A549 (cell line): Measurements from ENCODE around the gene HIGD1B. TPM values are rescaled to one million over a fixed set of nuclear protein-coding genes. Genes with fewer than 3 reads are reported as not detected.

ENCODE experiments used
- ATAC-seq, 2 experiments: fragments of 200-7000 bp in 1 of 2; fragments of >200 bp in 1 of 2; cut with Nextera tagmentation in 1 of 2; cut with Tn5 transposase in 1 of 2; 3 replicates each; pipeline versions ENCODE4 v1.8.0 to v1.9.1; 2018 to 2020; ENCODE audit warnings: mild to moderate bottlenecking in 1 of 2, moderate library complexity in 1 of 2
- CTCF ChIA-PET: fragments of 300-600 bp; sonication (Branson Sonifier 250); formaldehyde crosslinking; extraction: SDS; loops from one replicate; lab custom pipeline; 2021; ENCODE audit warnings: antibody characterized with exemption, inconsistent platforms; lab: Yijun Ruan, JAX
- POLR2A ChIA-PET: fragments of 350-600 bp; formaldehyde crosslinking; extraction: SDS; loops from one replicate; lab custom pipeline; 2021; ENCODE audit warnings: antibody characterized with exemption, inconsistent platforms; lab: Yijun Ruan, JAX
- DNase-seq, 2 experiments: peaks; one replicate each; pipeline versions ENCODE4 v3.0.0 to v3.0.0-alpha.2; 2011 to 2016; ENCODE audit warnings: low read depth in 1 of 2, low spot score in 1 of 2
- FAIRE-seq: peaks from 2 replicates; lab custom pipeline; 2011; peaks lifted over from hg19 to GRCh38; lab: Jason Lieb, UNC
- H3K27ac ChIP-seq, 2 experiments: fragments of >200 bp; sonication (Bioruptor Twin); formaldehyde crosslinking; 3 replicates each; pipeline ENCODE4 v1.5.1; 2016 to 2017
- H3K4me1 ChIP-seq: fragments of >200 bp; sonication (Bioruptor Twin); formaldehyde crosslinking; 3 replicates; pipeline ENCODE4 v1.6.1; 2016
- H3K4me2 ChIP-seq: fragments of >200 bp; sonication (Bioruptor Twin); formaldehyde crosslinking; 3 replicates; pipeline ENCODE4 v1.6.1; 2016
- H3K4me3 ChIP-seq: fragments of >200 bp; sonication (Bioruptor Twin); formaldehyde crosslinking; 3 replicates; pipeline ENCODE4 v1.5.1; 2016
- H3K9me3 ChIP-seq: fragments of >200 bp; sonication (Bioruptor Twin); formaldehyde crosslinking; 3 replicates; pipeline ENCODE4 v1.6.1; 2016
- EHMT2 ChIP-seq: fragments of 200-600 bp; sonication (generic); IDR thresholded peaks from 2 replicates; pipeline ENCODE4 v1.6.1; 2016; ENCODE audit warnings: antibody characterized with exemption, low read depth, mild to moderate bottlenecking, moderate library complexity
- EP300 ChIP-seq, 2 experiments: fragments of >200 bp; sonication (Bioruptor Twin); formaldehyde crosslinking; IDR thresholded peaks; 2 replicates in 1 of 2; 3 replicates in 1 of 2; pipeline ENCODE4 v1.6.1; 2016 to 2017
- FOSL2 ChIP-seq, 2 experiments: fragments of 450-650 bp in 1 of 2; fragments of >200 bp in 1 of 2; sonication (Bioruptor Twin) in 1 of 2; formaldehyde crosslinking; IDR thresholded peaks; 2 replicates each; pipeline versions ENCODE4 v1.5.0 to v1.6.1; 2016 to 2020; ENCODE audit warnings: mild to moderate bottlenecking in 1 of 2, moderate library complexity in 1 of 2
- HDAC2 ChIP-seq: fragments of 200-600 bp; sonication (generic); IDR thresholded peaks from 2 replicates; pipeline ENCODE4 v1.6.1; 2016
- HES2 ChIP-seq: fragments of >200 bp; sonication (Bioruptor Twin); formaldehyde crosslinking; IDR thresholded peaks from 2 replicates; pipeline ENCODE4 v1.6.1; 2016
- HOXB13 ChIP-seq: fragments of 250-450 bp; sonication (Bioruptor Pico); IDR thresholded peaks from 2 replicates; pipeline ENCODE4 v1.5.0; 2020; ENCODE audit warnings: low read depth, mild to moderate bottlenecking, moderate library complexity
- KDM1A ChIP-seq: fragments of 200-600 bp; sonication (generic); IDR thresholded peaks from 2 replicates; pipeline ENCODE4 v1.6.1; 2016; ENCODE audit warnings: low read depth, mild to moderate bottlenecking
- MAFK ChIP-seq: fragments of 450-650 bp; IDR thresholded peaks from 2 replicates; pipeline ENCODE4 v1.6.1; 2014; ENCODE audit not compliant: partially characterized antibody
- MAX ChIP-seq: IDR thresholded peaks from 2 replicates; pipeline ENCODE4 v1.6.1; 2012
- MYC ChIP-seq: IDR thresholded peaks from 2 replicates; pipeline ENCODE4 v1.6.1; 2012; ENCODE audit warnings: mild to moderate bottlenecking, inconsistent platforms, low read length, improper control_type of control experiment, borderline replicate concordance
- NFE2L2 ChIP-seq: fragments of 150-350 bp; conservative IDR thresholded peaks from 2 replicates; pipeline ENCODE4 v1.6.1; 2014; ENCODE audit warnings: low read length
- NPAS2 ChIP-seq: fragments of 250-450 bp; sonication (Bioruptor Pico); IDR thresholded peaks from 2 replicates; pipeline ENCODE4 v1.8.0; 2022; ENCODE audit warnings: mild to moderate bottlenecking, moderate library complexity, borderline replicate concordance
- NR3C1 ChIP-seq: fragments of >200 bp; sonication (Bioruptor Twin); formaldehyde crosslinking; IDR thresholded peaks from 3 replicates; pipeline ENCODE4 v1.6.1; 2017
- POLR2AphosphoS2 ChIP-seq: conservative IDR thresholded peaks from 2 replicates; pipeline ENCODE4 v1.6.1; 2012; ENCODE audit warnings: low read length, improper control_type of control experiment, inconsistent platforms
- RAD21 ChIP-seq, 2 experiments: fragments of >200 bp in 1 of 2; sonication (Bioruptor Twin) in 1 of 2; formaldehyde crosslinking in 1 of 2; IDR thresholded peaks in 1 of 2; conservative IDR thresholded peaks in 1 of 2; 2 replicates in 1 of 2; 3 replicates in 1 of 2; pipeline ENCODE4 v1.6.1; 2012 to 2018; ENCODE audit warnings: inconsistent platforms in 1 of 2
- RNF2 ChIP-seq: fragments of 200-600 bp; sonication (generic); IDR thresholded peaks from 2 replicates; pipeline ENCODE4 v1.6.1; 2016; ENCODE audit warnings: low read depth, mild to moderate bottlenecking, antibody characterized with exemption, moderate library complexity, borderline replicate concordance
- SREBF2 ChIP-seq: fragments of 450-650 bp; IDR thresholded peaks from 2 replicates; pipeline ENCODE4 v1.6.1; 2014; ENCODE audit warnings: mild to moderate bottlenecking, moderate library complexity
- TP53 ChIP-seq: fragments of 250-450 bp; sonication (Bioruptor Pico); IDR thresholded peaks from 2 replicates; pipeline ENCODE4 v1.5.0; 2021; ENCODE audit warnings: mild to moderate bottlenecking, moderate library complexity
- ZNF302 ChIP-seq: fragments of 250-450 bp; sonication (Bioruptor Pico); IDR thresholded peaks from 2 replicates; pipeline ENCODE4 v1.9.0; 2021; ENCODE audit warnings: inconsistent platforms, mild to moderate bottlenecking, moderate library complexity
- WGBS: methylation state at CpG from one replicate; pipeline ENCODE4 v1.1.6; 2017; ENCODE audit errors: missing lambda C conversion rate; 5-methylcytosine and 5-hydroxymethylcytosine counted together
- polyA plus RNA-seq, 4 experiments: library from polyadenylated mRNA; depleted of rRNA in 3 of 4; stranded (reverse); fragments of >200 nt; fragmentation: RNase III in 1 of 4; extraction: RNeasy Plus Mini Kit Qiagen cat#74134 plus additional on column Dnase treatment in 1 of 4; gene quantifications; 2 replicates in 3 of 4; 3 replicates in 1 of 4; pipeline ENCODE4 v1.2.3, GENCODE V29; 2011 to 2017
- TF ChIP-seq, protein P1 (sequence below): fragments of 200-600 bp; sonication (generic); IDR thresholded peaks from 2 replicates; pipeline ENCODE4 v1.6.1; 2016; ENCODE audit warnings: antibody characterized with exemption, mild to moderate bottlenecking, moderate library complexity
- TF ChIP-seq, protein P2 (sequence below): fragments of >200 bp; sonication (Bioruptor Twin); formaldehyde crosslinking; IDR thresholded peaks from 3 replicates; pipeline ENCODE4 v1.6.1; 2016

Gene HIGD1B
- polyA plus RNA-seq, 2 of the 4 experiments (the other 2 are of a cell fraction) = not detected

- TF ChIP-seq, protein P1, sequence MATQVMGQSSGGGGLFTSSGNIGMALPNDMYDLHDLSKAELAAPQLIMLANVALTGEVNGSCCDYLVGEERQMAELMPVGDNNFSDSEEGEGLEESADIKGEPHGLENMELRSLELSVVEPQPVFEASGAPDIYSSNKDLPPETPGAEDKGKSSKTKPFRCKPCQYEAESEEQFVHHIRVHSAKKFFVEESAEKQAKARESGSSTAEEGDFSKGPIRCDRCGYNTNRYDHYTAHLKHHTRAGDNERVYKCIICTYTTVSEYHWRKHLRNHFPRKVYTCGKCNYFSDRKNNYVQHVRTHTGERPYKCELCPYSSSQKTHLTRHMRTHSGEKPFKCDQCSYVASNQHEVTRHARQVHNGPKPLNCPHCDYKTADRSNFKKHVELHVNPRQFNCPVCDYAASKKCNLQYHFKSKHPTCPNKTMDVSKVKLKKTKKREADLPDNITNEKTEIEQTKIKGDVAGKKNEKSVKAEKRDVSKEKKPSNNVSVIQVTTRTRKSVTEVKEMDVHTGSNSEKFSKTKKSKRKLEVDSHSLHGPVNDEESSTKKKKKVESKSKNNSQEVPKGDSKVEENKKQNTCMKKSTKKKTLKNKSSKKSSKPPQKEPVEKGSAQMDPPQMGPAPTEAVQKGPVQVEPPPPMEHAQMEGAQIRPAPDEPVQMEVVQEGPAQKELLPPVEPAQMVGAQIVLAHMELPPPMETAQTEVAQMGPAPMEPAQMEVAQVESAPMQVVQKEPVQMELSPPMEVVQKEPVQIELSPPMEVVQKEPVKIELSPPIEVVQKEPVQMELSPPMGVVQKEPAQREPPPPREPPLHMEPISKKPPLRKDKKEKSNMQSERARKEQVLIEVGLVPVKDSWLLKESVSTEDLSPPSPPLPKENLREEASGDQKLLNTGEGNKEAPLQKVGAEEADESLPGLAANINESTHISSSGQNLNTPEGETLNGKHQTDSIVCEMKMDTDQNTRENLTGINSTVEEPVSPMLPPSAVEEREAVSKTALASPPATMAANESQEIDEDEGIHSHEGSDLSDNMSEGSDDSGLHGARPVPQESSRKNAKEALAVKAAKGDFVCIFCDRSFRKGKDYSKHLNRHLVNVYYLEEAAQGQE = no peak
- TF ChIP-seq EHMT2 (no peak), SREBF2 (no peak), MYC (no peak), NR3C1 (no peak)
Observed at GRCh38 chr17:44854192-44854591, 6.5 kb downstream of the HIGD1B start (continued).

DNA sequence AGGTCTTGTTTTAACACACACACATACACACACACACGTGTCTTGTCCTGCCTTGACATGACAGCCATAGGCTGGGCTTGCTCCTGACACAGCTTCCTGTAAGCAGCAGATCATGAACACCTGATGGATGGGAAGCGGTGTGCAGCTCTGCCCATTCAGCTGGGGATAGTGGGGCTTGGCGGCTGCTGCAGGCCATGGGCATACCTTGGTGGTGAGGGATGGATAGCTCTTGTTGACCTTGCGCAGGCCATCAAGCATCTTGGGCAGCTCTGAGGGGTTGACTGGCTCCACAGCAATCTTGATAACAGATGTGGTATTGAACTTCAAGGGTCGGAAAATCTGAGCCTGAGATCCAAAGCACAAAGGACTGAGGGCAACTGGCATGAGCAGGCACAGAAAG is 12.0 kb downstream of the HIGD1B start:
- FAIRE-seq (no peak), ATAC-seq (no peak), DNase-seq (no peak)
- Histone ChIP-seq H3K4me2 (no peak overlapping the region), H3K27ac (no peak overlapping the region), H3K9me3 (no peaks in the 10 kb centered on the region), H3K4me1 (no peaks in the 10 kb centered on the region), H3K4me3 (no peak overlapping the region)
- TF ChIP-seq, protein P2, sequence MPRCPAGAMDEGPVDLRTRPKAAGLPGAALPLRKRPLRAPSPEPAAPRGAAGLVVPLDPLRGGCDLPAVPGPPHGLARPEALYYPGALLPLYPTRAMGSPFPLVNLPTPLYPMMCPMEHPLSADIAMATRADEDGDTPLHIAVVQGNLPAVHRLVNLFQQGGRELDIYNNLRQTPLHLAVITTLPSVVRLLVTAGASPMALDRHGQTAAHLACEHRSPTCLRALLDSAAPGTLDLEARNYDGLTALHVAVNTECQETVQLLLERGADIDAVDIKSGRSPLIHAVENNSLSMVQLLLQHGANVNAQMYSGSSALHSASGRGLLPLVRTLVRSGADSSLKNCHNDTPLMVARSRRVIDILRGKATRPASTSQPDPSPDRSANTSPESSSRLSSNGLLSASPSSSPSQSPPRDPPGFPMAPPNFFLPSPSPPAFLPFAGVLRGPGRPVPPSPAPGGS = no peak
- TF ChIP-seq POLR2AphosphoS2 (0 out of 2 replicates have a peak, but pooled peaks have one; percentile 53), ZNF302 (no peak), MAFK (no peak), HES2 (no peak)
- CTCF ChIA-PET = interaction anchor here (1.0 to 45.1 kb wide), 7 partner anchors 9 to 84 kb away, joined by 3 to 1787 read pairs (median 9); partner anchors contain the start of gene HIGD1B
- POLR2A ChIA-PET = no interaction called here
- 88% methylated on average over 5 of the region's 5 CpGs for WGBS

DNA sequence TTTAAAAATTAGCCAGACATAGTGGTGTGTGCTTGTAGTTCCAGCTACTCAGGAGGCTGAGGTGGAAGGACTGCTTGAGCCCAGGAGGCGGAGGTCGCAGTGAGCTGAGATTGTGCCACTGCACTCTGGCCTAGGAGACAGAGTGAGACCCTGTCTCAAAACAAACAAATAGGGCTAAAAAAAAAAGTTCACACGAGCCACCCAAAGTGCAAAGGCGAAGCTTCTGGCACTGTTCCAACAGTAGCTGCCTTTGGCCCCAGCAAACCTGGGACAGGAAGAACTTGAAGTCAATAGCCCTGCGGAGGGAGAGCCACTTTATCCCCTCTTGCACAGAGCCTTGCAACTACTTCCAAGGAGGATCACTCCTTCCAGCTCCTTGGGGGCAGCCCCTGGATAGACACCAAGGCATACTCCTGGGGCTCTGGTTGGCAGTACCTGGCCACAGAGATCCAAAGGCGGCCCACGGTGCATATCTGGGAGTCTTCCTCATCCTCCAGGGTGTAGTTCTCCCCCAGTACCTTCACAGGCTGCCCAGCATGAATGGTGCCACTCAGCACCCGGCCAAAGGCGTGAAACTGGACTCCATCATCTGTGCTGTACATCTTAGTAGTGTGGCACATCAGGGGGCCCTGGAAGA is 14.7 kb downstream of the HIGD1B start:
- H3K4me2 ChIP-seq = no peak overlapping the region
- ChIA-PET POLR2A (interaction anchor here (0.6 to 1.0 kb wide), 2 partner anchors 87 to 309 kb away, joined by 3 to 4 read pairs; no protein-coding TSS in a partner anchor), CTCF (interaction anchor here (0.6 to 45.1 kb wide), 11 partner anchors 11 to 535 kb away, joined by 3 to 1787 read pairs (median 6); partner anchors contain the start of gene HIGD1B)
- H3K9me3 ChIP-seq = no peaks in the 10 kb centered on the region
- TF ChIP-seq MYC (no peak), HDAC2 (no peak), MAX (no peak), ZNF302 (no peak), POLR2AphosphoS2 (no peak), NPAS2 (CRISPR knock-in tag) (no peak), EP300 (IDR thresholded peaks at IDR 0.05) (no peak), KDM1A (no peak), EHMT2 (no peak), TP53 (CRISPR knock-in tag) (no peak), RNF2 (no peak), NFE2L2 (no peak), HOXB13 (CRISPR knock-in tag) (no peak), RAD21 (conservative IDR thresholded peaks at IDR 0.05 in 1 of 2, IDR thresholded peaks at IDR 0.05 in 1 of 2) (no peak), FOSL2 (IDR thresholded peaks at IDR 0.05) (no peak), FOSL2 (CRISPR knock-in tag; IDR thresholded peaks at IDR 0.05) (no peak)
- TF ChIP-seq, protein P2 = no peak
- TF ChIP-seq, protein P1 = no peak
- ATAC-seq = no peak
- H3K4me3 ChIP-seq = no peak overlapping the region
- WGBS = 96% methylated on average over 7 of the region's 9 CpGs
- H3K4me1 ChIP-seq = no peaks in the 10 kb centered on the region
- FAIRE-seq = no peak
- DNase-seq = no peak
- H3K27ac ChIP-seq = no peak overlapping the region
